HG03469 (cell line): Measurements from ENCODE around the gene KPRP.

Experiments
- ATAC-seq: cut with Tn5 transposase; IDR thresholded peaks from one replicate; pipeline ENCODE4 v1.9.1; 2021; ENCODE audit warnings: mild to moderate bottlenecking, moderate library complexity, moderate number of reproducible peaks; ENCODE audit not compliant: unreplicated experiment

Gene KPRP

DNA sequence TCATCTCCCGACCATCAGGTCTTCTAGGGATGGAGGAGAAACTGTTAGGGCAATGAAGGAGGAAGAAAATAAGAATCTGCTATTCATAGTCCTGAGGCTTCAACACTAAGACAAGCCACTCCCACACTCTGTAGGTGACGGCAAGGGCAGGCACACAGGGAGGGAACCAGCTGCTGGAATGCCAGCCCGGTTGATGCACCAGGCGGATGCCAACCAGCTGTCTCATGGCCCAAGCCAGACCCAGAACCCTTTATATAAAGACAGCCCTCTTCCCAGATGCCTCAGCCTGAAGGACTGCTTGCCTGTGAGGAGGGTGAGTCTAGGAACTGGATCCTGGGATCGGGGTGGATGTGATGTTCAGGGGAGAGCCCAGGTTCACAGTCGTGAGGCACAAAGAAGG lies at the start of gene KPRP:
Gene KPRP (plus strand): TSS at position 279 of the 400 bp plus-strand sequence. CDS start 1,564 bp downstream, outside the sequence.
- no peak for ATAC-seq

GRCh38 chr1:152718238-152718637 lies 39.6 kb upstream of the KPRP start:
- no peak for ATAC-seq

DNA sequence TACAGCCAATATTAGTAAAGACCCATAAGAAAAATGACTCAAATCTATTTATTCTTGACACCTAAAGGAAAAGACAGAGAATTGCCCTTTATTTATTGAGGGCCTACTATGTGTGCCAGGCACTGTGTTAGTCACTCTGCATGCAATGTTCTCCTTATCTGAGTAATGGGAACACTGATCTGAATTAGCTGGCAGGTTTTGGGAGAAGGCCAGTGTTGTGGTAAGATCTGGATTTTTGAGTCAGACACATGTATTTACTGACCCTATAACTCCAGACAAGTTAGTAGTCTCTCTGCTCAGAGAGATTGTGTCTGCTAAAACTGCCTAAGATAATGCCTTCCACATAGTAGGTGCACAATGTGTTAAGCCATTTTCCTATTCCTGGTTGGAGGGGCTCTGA lies 32.6 kb upstream of the KPRP start:
- no peak for ATAC-seq

- ATAC-seq = no peak
Measured at GRCh38 chr1:152728986-152729385, 28.8 kb upstream of the KPRP start.

DNA sequence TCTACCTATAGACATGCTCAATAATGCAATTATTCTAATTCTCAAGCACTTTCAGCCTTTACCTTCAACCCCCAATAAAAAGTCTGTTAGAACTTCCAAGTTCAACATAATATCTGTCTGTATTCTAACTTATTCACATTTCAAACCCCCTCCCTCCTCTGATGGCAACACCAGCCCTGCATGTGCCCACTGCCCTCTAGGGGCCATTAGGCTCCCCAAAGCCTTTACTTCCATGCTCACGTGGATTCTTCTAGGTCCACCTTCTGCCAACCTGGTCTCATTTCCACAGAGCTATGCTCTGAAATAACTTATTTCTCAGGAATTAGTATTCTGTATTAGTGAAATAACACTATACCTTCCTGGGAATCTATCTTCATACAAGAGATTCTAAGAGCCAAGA lies 22.2 kb upstream of the KPRP start:
- ATAC-seq = no peak

DNA sequence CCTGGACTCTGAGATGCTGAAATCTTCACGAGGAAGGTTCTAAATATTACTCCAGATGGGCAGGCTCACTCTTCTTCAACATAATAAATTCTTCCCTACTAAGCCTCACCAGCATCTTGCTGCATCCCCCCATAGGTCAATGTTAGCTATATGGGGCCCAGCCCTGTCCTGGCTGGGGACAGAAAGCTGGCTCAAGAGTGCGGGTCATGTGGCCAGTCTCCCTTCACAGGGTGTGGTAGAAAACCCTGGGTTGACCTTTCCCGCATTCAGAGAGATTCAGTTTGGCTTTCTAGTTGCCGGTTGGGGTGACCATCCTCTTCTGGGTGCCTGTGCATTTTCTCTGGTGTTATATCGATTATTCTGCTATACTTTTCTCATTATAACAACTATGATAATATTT lies 19.8 kb upstream of the KPRP start:
- ATAC-seq = no peak

DNA sequence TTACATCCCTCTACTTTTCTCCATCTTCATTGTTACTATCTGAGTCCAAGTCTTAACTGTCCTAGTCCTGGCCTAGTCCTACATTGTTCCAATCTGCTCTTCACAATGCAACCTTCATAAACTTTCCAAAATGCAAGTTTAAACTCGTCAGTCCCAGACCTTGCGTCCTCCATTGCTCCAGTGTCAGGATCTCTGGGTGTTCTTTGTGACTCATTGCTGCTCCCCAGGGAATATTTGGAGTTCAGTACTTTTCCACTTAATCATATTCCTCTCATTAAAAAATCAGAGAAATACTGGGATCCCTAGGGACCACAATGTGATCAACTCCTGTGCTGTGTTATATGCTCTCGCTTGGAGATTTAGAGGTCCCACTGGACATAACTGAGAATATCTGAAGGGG lies 18.0 kb upstream of the KPRP start:
- ATAC-seq = no peak

DNA sequence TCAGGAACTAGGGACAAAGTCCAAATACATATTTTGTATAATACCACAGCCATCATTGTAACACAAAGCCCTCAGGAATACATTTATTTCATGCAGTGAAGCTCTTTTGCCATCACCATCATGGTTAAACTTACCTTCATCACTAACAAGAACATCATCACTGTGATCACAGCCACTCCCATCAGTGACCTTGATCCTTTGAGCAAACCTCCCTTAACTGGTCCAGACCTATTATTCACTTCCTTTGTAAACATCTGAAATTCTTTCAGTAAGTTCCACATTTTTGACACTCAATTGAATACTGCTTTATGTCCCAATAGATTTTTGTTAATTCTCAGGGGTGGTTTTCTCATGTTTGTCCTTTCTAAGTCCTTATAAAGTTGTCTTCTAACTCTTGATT lies 16.2 kb upstream of the KPRP start:
- ATAC-seq = no peak

DNA sequence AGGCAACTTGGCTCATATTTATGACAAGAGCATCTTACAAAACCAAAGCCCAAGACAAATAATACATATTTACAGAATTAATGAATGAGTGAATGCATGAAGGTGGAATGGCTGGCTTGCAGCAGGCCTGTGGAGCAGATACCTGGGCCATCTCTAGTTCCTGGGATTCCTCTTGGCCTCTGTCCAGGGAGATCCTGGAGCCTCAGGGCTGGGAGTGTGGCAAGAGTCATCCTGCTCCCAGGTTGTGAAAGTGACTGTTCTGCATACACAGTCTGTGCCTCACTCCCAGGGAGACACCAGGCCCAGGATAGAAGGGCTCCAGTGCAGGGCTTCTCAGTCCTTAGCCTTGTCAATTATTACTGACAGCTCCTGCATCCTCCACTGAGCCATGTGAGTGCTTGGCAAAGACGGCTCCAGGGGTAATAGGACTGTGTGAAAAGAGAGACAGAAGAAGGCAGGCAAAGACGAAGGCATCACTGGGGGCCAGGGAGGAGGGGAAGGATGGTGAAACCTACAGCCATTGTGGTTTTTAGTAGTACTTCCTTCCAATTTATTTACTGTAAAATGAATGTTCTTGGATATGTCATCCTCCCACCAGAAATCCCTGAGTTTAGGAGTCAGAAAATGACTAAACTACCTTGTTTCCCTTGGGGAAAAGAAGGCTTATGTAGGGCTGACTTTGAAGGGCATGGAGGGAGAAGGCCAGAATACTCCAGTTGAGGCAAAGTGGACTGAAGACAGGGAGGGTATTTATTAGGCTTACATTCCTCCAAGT lies 14.3 kb upstream of the KPRP start:
- ATAC-seq = no peak

DNA sequence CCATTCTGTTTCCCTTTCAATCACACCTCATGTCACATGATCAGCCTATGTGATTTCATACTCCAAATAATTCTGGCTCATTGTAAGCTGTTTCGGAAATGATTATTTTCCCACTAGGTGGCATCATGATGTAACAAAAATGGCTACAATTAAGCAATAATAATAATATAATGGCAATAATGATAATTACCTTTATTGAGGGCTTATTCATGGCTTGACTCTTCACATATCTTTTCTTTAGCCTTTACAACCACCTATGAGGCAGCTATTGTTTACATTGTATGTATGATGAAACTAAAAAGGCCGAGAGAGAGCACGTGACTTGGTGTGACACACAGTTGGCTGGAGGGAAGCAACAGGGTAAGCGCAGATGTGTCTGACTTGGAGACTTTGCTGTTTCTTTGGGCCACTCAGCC lies 12.5 kb upstream of the KPRP start:
- ATAC-seq = no peak

- ATAC-seq = no peak
Measured at GRCh38 chr1:152745765-152746444, 11.9 kb upstream of the KPRP start.

DNA sequence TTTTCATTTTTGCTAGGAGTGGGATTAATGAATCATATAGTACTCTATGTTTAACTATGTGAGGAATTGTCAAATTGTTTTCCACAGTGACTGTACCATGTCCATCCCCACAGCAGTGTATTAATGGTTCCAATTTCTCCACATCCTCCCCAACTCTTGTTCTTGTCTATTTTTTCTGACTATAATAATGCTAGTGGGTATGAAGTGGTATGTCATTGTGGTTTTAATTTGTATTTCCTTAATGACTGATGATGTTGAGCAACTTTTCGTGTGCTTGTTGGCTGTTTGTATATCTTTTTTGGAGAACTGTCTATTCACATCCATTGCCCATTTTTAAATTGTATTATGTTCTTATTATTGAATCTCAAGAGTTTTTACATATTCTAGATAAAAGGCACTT lies 10.0 kb upstream of the KPRP start:
- no peak for ATAC-seq

GRCh38 chr1:152752225-152752624 lies 5.6 kb upstream of the KPRP start:
- no peak for ATAC-seq

DNA sequence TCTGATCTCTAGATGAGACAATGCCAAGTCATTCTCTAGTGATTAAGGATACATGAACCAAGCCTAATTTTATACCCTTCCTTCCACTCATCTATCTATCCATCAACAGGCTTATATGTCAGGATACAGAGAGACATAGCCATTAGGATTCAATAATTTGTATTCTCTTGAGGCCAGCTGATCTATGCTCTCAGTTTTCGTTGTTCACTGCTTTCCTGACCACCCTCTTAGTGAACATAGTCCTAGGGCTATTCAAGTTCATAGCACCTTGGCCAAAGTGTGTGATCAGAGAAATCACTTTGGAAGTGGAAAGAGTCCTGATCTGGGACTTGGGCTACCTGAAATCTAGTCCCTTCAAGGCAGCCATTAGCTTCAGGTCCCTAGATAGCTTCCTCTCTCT lies 4.2 kb upstream of the KPRP start:
- no peak for ATAC-seq

- no peak for ATAC-seq
Measured at GRCh38 chr1:152756872-152757271, 953 bp upstream of the KPRP start.

GRCh38 chr1:152758636-152759035 lies 811 bp downstream of the KPRP start:
- no peak for ATAC-seq

DNA sequence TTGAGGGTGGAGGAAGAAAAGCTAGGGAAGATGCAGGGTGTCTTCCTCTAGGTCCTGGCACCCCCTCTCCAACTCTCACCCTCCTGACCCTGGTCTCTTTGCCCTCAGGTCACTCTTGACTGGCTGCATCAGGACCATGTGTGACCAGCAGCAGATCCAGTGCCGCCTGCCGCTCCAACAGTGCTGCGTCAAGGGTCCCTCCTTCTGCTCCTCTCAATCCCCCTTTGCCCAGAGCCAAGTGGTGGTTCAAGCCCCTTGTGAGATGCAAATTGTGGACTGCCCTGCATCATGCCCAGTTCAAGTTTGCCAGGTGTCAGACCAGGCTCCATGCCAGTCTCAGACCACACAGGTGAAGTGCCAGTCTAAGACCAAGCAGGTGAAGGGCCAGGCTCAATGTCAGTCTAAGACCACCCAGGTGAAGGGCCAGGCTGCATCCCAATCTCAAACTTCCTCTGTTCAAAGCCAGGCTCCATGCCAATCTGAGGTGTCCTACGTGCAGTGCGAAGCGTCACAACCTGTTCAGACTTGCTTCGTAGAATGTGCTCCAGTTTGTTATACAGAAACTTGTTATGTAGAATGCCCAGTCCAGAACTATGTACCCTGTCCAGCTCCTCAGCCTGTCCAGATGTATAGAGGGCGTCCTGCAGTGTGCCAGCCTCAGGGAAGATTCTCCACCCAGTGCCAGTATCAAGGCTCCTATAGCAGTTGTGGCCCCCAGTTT lies 1.8 kb downstream of the KPRP start:
- ATAC-seq = no peak

GRCh38 chr1:152760551-152761190 lies 2.8 kb downstream of the KPRP start:
- ATAC-seq = no peak

DNA sequence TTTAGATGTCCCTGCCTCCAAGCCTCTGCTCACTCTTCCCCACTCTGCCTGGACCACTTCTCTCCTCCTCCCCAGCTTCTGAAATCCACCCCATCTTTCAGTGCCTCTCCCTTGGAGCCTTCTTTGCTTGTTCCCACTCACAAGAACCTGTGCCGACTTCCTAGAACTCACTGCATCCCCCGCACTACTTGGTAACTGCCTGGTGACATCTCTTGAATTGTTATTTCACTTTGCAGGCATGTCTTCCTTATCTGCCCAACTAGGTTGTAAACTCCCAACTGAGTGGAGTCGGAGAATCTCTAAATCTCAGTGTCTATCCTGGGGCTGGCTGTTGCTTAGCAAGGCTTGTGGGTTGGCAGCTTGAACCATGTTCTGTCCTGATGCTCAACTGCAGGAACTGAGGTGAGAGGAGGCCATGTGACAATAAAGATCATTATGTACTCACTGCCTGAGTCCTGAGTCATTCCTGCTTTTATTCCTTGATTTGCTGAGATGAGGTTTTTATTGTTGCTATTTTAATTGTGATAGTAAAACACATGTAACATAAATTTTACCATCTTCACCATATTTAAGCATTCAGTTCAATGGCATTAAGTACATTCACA lies 3.9 kb downstream of the KPRP start:
- ATAC-seq = no peak

DNA sequence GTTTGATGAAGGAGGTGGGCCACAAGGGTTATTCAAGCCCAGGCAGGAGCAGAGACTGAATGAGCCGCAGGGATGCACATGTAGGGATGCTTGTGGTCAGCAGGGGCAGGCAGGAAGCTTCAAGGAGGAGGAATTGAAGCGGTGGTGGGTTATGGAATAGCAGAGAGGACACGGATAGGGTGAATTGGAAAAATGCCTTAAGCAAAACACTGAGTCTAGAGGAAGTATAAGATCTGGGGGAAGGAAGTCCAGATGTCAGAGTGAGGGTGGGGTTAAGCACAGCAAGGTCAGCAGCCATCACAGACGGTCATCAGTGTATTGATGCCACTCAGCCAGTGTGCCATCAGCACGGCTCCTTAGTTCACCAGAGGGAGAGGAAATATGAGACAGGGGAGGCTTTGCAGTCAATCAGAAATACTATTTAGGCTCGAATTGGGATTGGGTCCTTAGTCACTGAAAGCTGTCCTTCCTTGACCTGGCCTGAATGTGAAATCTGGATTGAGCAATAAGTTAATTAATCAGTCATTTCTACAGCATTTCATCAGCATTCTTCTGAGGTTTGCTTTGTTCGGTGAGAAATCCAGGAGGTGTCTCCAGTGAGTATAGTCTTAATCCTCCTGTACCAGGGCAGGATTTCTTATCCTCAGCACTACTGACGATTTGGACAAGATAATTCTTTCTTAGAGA lies 11.2 kb downstream of the KPRP start:
- ATAC-seq = no peak
